Endodermal cell (in vitro differentiated cells): ENCODE measurements around the gene CCDC27. TPM values are rescaled to one million over a fixed set of nuclear protein-coding genes. Genes with fewer than 3 reads are reported as not detected.

Experiments
- DNase-seq: peaks from one replicate; pipeline ENCODE4 v3.0.0-alpha.2; 2017
- H3K27ac ChIP-seq: 2 replicates; pipeline ENCODE4 v1.5.1; 2013; ENCODE audit warnings: mild to moderate bottlenecking, low read depth, low read length, moderate library complexity
- H3K27me3 ChIP-seq: 2 replicates; pipeline ENCODE4 v1.6.1; 2013; ENCODE audit warnings: mild to moderate bottlenecking, low read length, moderate library complexity; ENCODE audit not compliant: insufficient read depth, control insufficient read depth, poor library complexity, severe bottlenecking
- H3K36me3 ChIP-seq: 2 replicates; pipeline ENCODE4 v1.7.0; 2013; ENCODE audit warnings: mild to moderate bottlenecking, low read length, moderate library complexity; ENCODE audit not compliant: control insufficient read depth, insufficient read depth
- H3K4me1 ChIP-seq: one replicate; pipeline ENCODE4 v1.7.0; 2013; ENCODE audit warnings: low read length; ENCODE audit not compliant: control insufficient read depth, insufficient read depth
- H3K4me3 ChIP-seq: 2 replicates; pipeline ENCODE4 v1.5.1; 2013; ENCODE audit warnings: mild to moderate bottlenecking, low read length, moderate library complexity
- H3K9ac ChIP-seq: 2 replicates; pipeline ENCODE4 v1.6.1; 2013; ENCODE audit warnings: mild to moderate bottlenecking, low read length, moderate library complexity; ENCODE audit not compliant: poor library complexity, severe bottlenecking; ENCODE audit errors: extremely low read depth
- H3K9me3 ChIP-seq: 2 replicates; pipeline ENCODE4 v1.6.1; 2013; ENCODE audit warnings: mild to moderate bottlenecking, low read length, moderate library complexity; ENCODE audit not compliant: control insufficient read depth
- H3K27ac Mint-ChIP-seq: 2 replicates; pipeline ENCODE4 v1.8.0; 2020; ENCODE audit warnings: mixed read lengths
- H3K27me3 Mint-ChIP-seq: 2 replicates; pipeline ENCODE4 v1.8.0; 2021; ENCODE audit warnings: mild to moderate bottlenecking, mixed read lengths; ENCODE audit not compliant: insufficient read depth
- H3K36me3 Mint-ChIP-seq: 2 replicates; pipeline ENCODE4 v1.8.0; 2020; ENCODE audit warnings: low read depth, mixed read lengths
- H3K4me1 Mint-ChIP-seq: 2 replicates; pipeline ENCODE4 v1.8.0; 2020; ENCODE audit warnings: mixed read lengths
- H3K4me3 Mint-ChIP-seq: 2 replicates; pipeline ENCODE4 v1.8.0; 2020; ENCODE audit warnings: mild to moderate bottlenecking, moderate library complexity, mixed read lengths
- H3K9me3 Mint-ChIP-seq: 2 replicates; pipeline ENCODE4 v1.8.0; 2020; ENCODE audit warnings: mild to moderate bottlenecking, mixed read lengths
- CTCF ChIP-seq: fragments of 200-600 bp; sonication (generic); conservative IDR thresholded peaks from 2 replicates; pipeline ENCODE4 v1.5.0; 2021; ENCODE audit warnings: antibody characterized with exemption, mild to moderate bottlenecking
- WGBS, 2 experiments: methylation state at CpG; one replicate each; pipeline versions ENCODE4 v1.1.5 to v1.1.7; 2013; ENCODE audit warnings: missing lambda C conversion rate in 2 of 2, mixed read lengths in 1 of 2; ENCODE audit not compliant: insufficient coverage in 1 of 2, insufficient read length in 1 of 2; 5-methylcytosine and 5-hydroxymethylcytosine counted together
- total RNA-seq, 2 donors: library from RNA; stranded (reverse); fragmentation: NEBNext Ultra II Directional in 1 of 2; extraction: Animal tissue kit (Norgen Biotek cat#: 25700) in 1 of 2; gene quantifications; 2 replicates in 1 of 2; 3 replicates in 1 of 2; pipeline ENCODE4 v1.2.1, GENCODE V29; 2021

CCDC27 gene
- total RNA-seq, 2 donors from 2014 or later: not detected

GRCh38 chr1:3777647-3778589 is 25.7 kb downstream of the CCDC27 start:
- 92% methylated on average over 17 to 20 of the region's 20 CpGs for WGBS, 2 experiments
- TF ChIP-seq CTCF: no peak
- H3K27ac ChIP-seq: no peak overlapping the region
- Mint-ChIP-seq H3K4me1 (peaks cover 2% of the 10 kb centered on the region), H3K9me3 (no peaks in the 10 kb centered on the region), H3K4me3 (no peak overlapping the region), H3K36me3 (peaks cover 38% of the 10 kb centered on the region), H3K27me3 (no peaks in the 10 kb centered on the region), H3K27ac (no peak overlapping the region)
- peak; percentile 40 for DNase-seq
- peaks cover 38% of the 10 kb centered on the region for H3K36me3 ChIP-seq
- H3K9me3 ChIP-seq: no peaks in the 10 kb centered on the region
- H3K4me1 ChIP-seq: peaks cover 4% of the 10 kb centered on the region
- no peaks in the 10 kb centered on the region for H3K27me3 ChIP-seq
- H3K4me3 ChIP-seq: no peak overlapping the region
- no peak overlapping the region for H3K9ac ChIP-seq

- Mint-ChIP-seq H3K27me3 (no peaks in the 10 kb centered on the region), H3K4me1 (peaks cover 2% of the 10 kb centered on the region), H3K27ac (no peak overlapping the region), H3K9me3 (no peaks in the 10 kb centered on the region), H3K36me3 (peaks cover 43% of the 10 kb centered on the region), H3K4me3 (no peak overlapping the region)
- Histone ChIP-seq H3K36me3 (peaks cover 46% of the 10 kb centered on the region), H3K9ac (no peak overlapping the region), H3K4me3 (no peak overlapping the region), H3K4me1 (no peaks in the 10 kb centered on the region), H3K27me3 (no peaks in the 10 kb centered on the region), H3K27ac (no peak overlapping the region), H3K9me3 (no peaks in the 10 kb centered on the region)
- DNase-seq: peak; percentile 42
- WGBS, 2 experiments: 90 to 93% methylated on average over 10 to 14 of the region's 14 CpGs
- TF ChIP-seq CTCF: no peak
These were observed 26.5 kb downstream of the CCDC27 start for GRCh38 chr1:3778590-3779264.

- H3K9me3 ChIP-seq: no peaks in the 10 kb centered on the region
- no peak overlapping the region for H3K27ac ChIP-seq
- H3K4me1 ChIP-seq: no peaks in the 10 kb centered on the region
- no peaks in the 10 kb centered on the region for H3K9me3 Mint-ChIP-seq
- H3K27ac Mint-ChIP-seq: peak overlapping the region; percentile 35
- H3K4me3 Mint-ChIP-seq: no peak overlapping the region
- H3K9ac ChIP-seq: no peak overlapping the region
- TF ChIP-seq CTCF: no peak
- peak; percentile 46 for DNase-seq
- H3K4me1 Mint-ChIP-seq: peaks cover 2% of the 10 kb centered on the region
- peaks cover 53% of the 10 kb centered on the region for H3K36me3 ChIP-seq
- 93 to 98% methylated on average over 22 to 23 of the region's 23 CpGs for WGBS, 2 experiments
- no peaks in the 10 kb centered on the region for H3K27me3 Mint-ChIP-seq
- no peaks in the 10 kb centered on the region for H3K27me3 ChIP-seq
- H3K36me3 Mint-ChIP-seq: peaks cover 50% of the 10 kb centered on the region
- H3K4me3 ChIP-seq: no peak overlapping the region
These were observed 27.1 kb downstream of the CCDC27 start for GRCh38 chr1:3779265-3779911.
